ENCODE data around the gene FLVCR2. TPM values are rescaled to one million over a fixed set of nuclear protein-coding genes. Genes with fewer than 3 reads are reported as not detected.

FLVCR2 gene
- total RNA-seq, 4 donors from 2014 or later = 2.5 to 7.5 (median 4.6) TPM

DNA sequence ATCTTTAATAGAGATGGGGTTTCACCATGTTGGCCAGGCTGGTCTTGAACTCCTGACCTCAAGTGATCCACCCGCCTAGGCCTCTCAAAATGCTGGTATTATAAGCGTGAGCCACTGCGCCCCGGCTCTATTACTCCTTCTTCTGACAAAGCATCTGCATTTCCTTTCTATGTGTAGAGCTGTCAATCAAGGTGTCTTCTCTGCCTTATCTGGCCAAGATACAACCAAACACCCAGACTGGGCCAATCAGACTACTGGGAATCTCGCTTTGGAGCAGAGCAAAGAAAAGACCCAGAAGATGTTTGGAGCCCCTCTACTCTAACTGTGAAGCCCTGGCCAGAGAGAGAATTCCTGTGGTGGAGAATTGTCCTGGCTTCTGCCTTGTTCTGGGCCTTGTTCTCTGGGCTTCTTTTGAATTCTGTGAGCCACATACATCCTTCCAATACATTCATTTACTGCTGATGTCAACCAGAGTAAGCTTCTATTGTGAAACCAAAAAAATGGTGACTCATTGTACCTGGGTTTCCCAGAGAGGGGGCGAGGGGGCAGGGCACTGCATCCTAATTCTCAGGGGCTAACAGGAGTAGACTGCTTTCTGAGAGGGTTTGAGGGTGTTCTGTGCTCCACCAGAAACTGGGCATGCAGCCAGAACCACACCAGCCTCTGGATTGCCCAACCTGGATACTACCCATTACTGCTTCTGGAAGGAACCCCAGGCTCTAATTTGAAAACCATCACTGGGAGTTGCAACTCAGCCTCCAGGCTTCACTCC, 18.8 kb upstream of the FLVCR2 start:
- DNase-seq (ENCODE audit: extremely low spot score) = no peak
- H3K9me3 ChIP-seq = no peaks in the 10 kb centered on the region
- H3K27ac ChIP-seq (replicated peaks in 1 of 4) = no peak overlapping the region
- WGBS = 95% methylated on average over 6 of the region's 6 CpGs
- H3K27me3 ChIP-seq = no peaks in the 10 kb centered on the region
- peaks cover 6 to 11% (median 8%) of the 10 kb centered on the region in 4 donors for H3K4me1 ChIP-seq
- no peak overlapping the region for H3K4me3 ChIP-seq
- TF ChIP-seq CTCF (IDR thresholded peaks at IDR 0.05) (no peak), POLR2A (IDR thresholded peaks at IDR 0.05; ENCODE audit: low read depth) (no peak), EP300 (IDR thresholded peaks at IDR 0.05) (no peak), POLR2AphosphoS5 (IDR thresholded peaks at IDR 0.05) (no peak)
- intact Hi-C loops (cut with DNase I) = no loop called here
- no peaks in the 10 kb centered on the region for H3K36me3 ChIP-seq

DNA sequence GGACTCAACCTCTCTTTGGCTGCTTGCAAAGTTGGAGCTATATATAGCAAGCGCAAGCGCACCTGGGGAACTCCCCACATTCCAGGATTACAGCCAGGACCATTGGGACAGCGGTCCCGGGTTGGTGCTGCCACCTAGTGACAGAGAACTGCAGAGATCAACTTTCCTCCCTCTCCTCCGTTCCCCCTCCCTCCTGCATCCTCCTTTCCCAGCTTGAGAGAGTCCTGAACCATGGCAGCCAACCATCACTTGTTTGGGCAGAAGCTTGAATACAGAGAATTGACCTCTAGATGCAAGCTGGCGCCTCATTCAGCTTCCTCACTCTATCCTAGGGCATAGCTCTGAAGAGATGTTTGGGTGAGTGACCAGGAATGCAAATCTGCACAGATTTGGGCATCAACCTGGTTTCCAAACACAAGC, 17.4 kb upstream of the FLVCR2 start:
- H3K4me3 ChIP-seq = no peak overlapping the region
- H3K36me3 ChIP-seq = no peaks in the 10 kb centered on the region
- DNase-seq (ENCODE audit: extremely low spot score) = no peak
- no peak for TF ChIP-seq POLR2AphosphoS5 (IDR thresholded peaks at IDR 0.05)
- TF ChIP-seq POLR2A (IDR thresholded peaks at IDR 0.05; ENCODE audit: low read depth) = no peak
- TF ChIP-seq CTCF (IDR thresholded peaks at IDR 0.05) = peak; percentile 52 to 80 (median 58)
- peaks cover 6 to 11% (median 8%) of the 10 kb centered on the region in 4 donors for H3K4me1 ChIP-seq
- H3K9me3 ChIP-seq = no peaks in the 10 kb centered on the region
- 6% methylated on average over 6 of the region's 6 CpGs for WGBS
- intact Hi-C loops (cut with DNase I) = no loop called here
- no peak overlapping the region for H3K27ac ChIP-seq (replicated peaks in 1 of 4)
- no peaks in the 10 kb centered on the region for H3K27me3 ChIP-seq

GRCh38 chr14:75562089-75562488, 16.3 kb upstream of the FLVCR2 start:
- Histone ChIP-seq H3K4me3 (no peak overlapping the region), H3K27ac (replicated peaks in 1 of 4) (no peak overlapping the region), H3K27me3 (no peaks in the 10 kb centered on the region), H3K4me1 (peaks cover 6 to 11% (median 8%) of the 10 kb centered on the region in 4 donors), H3K36me3 (no peaks in the 10 kb centered on the region), H3K9me3 (no peaks in the 10 kb centered on the region)
- no peak for TF ChIP-seq POLR2AphosphoS5 (IDR thresholded peaks at IDR 0.05)
- TF ChIP-seq CTCF (IDR thresholded peaks at IDR 0.05) = no peak
- no peak for TF ChIP-seq EP300 (IDR thresholded peaks at IDR 0.05)
- no peak for TF ChIP-seq POLR2A (IDR thresholded peaks at IDR 0.05; ENCODE audit: low read depth)
- 59% methylated on average over 7 of the region's 7 CpGs for WGBS
- no peak for DNase-seq (ENCODE audit: extremely low spot score)
- intact Hi-C loops (cut with DNase I) = no loop called here

- intact Hi-C loops (cut with DNase I) = no loop called here
- peaks cover 6 to 11% (median 8%) of the 10 kb centered on the region in 4 donors for H3K4me1 ChIP-seq
- H3K9me3 ChIP-seq = no peaks in the 10 kb centered on the region
- H3K27ac ChIP-seq (replicated peaks in 1 of 4) = no peak overlapping the region
- no peak overlapping the region for H3K4me3 ChIP-seq
- H3K36me3 ChIP-seq = no peaks in the 10 kb centered on the region
- H3K27me3 ChIP-seq = no peaks in the 10 kb centered on the region
- WGBS = 77% methylated on average over 4 of the region's 4 CpGs
- TF ChIP-seq POLR2AphosphoS5 (IDR thresholded peaks at IDR 0.05) (no peak), POLR2A (IDR thresholded peaks at IDR 0.05; ENCODE audit: low read depth) (no peak), CTCF (IDR thresholded peaks at IDR 0.05) (no peak), EP300 (IDR thresholded peaks at IDR 0.05) (no peak)
- no peak for DNase-seq (ENCODE audit: extremely low spot score)
Observed at GRCh38 chr14:75562489-75562888, 15.9 kb upstream of the FLVCR2 start.
